RCC 7860 (cell line): ENCODE measurements around the gene TMEM198.

Experiments used
- DNase-seq: peaks from one replicate; pipeline ENCODE4 v3.0.0-alpha.2; 2015; ENCODE audit warnings: low spot score
- FAIRE-seq: peaks from 2 replicates; lab custom pipeline; 2012; peaks lifted over from hg19 to GRCh38; lab: Jason Lieb, UNC

Gene TMEM198

DNA sequence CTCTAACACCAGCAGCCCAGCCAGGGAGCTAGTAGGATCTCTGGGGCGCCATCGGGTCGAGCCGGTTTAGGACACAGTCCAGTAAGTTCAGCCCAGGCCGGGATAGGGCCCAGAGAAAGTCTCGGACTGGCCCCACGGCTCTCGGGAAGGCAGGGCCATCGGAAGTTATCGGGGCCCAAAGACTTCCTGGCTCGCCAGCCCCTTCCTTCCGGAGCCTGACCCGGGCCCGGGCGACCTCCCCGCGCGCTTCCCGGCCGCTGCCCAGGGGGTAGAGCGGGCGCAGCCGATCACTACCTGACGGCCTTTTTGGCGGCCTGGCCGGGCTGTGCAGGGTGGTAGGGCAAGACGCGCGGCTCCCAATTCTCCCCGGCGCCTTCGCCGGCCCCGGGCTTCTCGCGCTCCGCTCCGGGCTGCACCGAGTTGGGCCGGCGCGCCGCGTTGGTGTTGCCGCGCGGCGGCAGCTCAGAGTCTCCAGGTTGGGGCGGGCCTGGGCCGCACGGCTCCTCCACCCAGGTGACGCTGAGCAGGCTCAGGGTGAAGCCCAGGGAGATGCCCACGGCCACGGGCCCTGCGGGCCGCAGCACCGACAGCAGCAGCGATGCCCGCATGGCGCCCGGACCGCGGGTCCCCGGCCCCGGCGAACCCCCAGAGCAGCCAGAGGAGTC lies 765 bp upstream of the TMEM198 start:
- no peak for FAIRE-seq
- DNase-seq: peak; percentile 36

DNA sequence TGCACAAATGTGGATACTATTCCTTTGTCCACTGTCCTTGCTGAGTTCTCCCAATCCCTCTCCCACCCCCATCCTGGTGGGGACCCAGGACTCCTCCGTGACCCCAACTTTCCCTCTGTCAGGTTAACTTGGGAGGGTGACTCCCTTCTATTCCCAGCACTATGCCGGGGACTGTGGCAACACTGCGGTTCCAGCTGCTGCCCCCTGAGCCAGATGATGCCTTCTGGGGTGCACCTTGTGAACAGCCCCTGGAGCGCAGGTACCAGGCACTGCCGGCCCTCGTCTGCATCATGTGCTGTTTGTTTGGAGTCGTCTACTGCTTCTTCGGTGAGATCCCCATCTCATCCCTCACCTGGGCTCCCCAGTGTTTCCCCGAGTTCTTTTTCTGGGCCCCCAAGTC lies 739 bp downstream of the TMEM198 start:
- FAIRE-seq (no peak), DNase-seq (no peak)

DNA sequence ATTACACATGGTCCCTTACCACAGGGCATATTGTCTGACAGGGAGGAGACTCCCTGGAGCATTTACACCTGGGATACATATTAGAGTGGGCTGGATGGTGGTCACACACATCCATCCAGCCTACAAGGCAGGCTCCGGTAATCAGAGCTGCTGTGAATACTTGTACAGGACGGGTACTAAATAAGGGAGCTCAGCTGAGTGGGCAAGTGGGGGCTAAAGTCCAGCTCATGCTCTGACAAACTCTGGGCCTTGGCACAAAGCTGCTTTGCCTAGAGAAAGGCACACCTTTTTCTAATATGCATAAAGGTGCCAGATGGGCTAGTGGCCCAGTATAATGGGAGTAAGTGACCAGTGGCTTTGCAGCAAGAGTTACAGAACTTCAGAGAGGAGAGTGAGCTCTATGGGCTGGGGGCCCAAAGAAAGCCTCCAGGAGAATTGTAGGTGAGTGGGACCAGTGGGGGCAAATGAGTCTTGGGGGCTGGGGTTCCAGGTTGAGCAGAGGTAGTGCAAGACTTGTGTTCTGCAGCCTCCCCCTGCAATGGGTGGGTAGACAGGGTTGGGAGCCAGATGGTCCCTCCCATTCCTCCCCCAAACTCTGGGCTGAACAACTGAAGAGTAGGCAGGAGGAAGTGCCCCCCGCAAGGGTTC lies 1.6 kb downstream of the TMEM198 start:
- FAIRE-seq: no peak

DNA sequence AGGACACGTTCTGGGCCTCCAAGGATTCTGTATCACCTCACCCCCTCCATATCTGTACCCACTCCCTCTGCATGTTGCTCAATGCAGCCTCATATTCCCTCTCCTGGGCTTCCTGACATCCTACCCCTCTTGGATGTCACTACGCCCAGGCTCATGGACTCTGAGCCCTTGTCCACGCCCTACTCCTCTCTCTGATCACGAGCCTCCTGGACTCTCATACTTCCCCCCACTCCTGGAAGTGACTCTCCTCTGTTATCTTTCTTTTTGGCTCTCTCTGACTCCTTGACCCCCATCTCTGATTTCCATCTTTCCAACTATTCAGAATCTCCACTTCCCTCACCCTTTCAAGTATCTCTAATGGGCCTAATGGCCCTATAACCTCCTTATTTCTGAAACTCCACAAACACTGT lies 2.1 kb downstream of the TMEM198 start:
- FAIRE-seq (no peak), DNase-seq (no peak)

More for the DNA sequence above, 1.6 kb downstream of the TMEM198 start:
- DNase-seq: no peak

DNA sequence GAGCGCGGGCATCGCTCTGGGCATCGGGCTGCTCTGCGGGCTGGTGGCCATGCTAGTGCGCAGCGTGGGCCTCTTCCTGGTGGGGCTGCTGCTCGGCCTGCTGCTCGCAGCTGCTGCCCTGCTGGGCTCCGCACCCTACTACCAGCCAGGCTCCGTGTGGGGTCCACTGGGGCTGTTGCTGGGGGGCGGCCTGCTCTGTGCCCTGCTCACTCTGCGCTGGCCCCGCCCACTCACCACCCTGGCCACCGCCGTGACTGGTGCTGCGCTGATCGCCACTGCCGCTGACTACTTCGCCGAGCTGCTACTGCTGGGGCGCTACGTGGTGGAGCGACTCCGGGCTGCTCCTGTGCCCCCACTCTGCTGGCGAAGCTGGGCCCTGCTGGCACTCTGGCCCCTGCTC lies 3.8 kb downstream of the TMEM198 start:
- FAIRE-seq (no peak), DNase-seq (no peak)

DNA sequence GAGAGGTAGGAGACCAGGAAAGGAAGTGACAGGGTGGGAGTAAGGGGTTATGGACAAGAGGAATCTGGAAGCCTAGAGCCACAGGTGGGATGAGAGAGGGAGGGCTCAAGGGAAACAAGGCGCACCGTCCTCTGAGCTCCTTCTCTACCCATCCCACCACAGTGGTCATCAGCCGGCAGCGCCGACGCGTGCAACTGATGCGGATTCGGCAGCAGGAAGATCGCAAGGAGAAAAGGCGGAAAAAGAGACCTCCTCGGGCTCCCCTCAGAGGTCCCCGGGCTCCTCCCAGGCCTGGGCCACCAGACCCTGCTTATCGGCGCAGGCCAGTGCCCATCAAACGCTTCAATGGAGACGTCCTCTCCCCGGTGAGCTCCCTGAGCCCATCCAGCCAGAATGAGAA lies 5.2 kb downstream of the TMEM198 start:
- no peak for FAIRE-seq
- no peak for DNase-seq

DNA sequence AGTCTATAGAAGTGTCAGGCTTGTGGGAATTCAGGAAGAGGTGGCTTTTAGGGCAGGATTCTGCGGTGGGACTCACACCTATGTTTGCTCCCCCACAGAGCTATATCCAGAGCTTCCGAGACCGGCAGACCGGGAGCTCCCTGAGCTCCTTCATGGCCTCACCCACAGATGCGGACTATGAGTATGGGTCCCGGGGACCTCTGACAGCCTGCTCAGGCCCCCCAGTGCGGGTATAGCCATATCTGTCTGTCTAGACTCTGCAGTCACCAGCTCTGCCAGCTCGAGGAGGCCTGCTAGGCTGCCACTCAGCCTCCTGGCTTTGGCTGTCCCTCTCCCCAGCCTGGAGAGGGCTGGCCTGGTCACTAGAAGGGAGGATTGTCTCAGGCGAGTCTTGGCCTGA lies 5.8 kb downstream of the TMEM198 start:
- no peak for FAIRE-seq
- no peak for DNase-seq

DNA sequence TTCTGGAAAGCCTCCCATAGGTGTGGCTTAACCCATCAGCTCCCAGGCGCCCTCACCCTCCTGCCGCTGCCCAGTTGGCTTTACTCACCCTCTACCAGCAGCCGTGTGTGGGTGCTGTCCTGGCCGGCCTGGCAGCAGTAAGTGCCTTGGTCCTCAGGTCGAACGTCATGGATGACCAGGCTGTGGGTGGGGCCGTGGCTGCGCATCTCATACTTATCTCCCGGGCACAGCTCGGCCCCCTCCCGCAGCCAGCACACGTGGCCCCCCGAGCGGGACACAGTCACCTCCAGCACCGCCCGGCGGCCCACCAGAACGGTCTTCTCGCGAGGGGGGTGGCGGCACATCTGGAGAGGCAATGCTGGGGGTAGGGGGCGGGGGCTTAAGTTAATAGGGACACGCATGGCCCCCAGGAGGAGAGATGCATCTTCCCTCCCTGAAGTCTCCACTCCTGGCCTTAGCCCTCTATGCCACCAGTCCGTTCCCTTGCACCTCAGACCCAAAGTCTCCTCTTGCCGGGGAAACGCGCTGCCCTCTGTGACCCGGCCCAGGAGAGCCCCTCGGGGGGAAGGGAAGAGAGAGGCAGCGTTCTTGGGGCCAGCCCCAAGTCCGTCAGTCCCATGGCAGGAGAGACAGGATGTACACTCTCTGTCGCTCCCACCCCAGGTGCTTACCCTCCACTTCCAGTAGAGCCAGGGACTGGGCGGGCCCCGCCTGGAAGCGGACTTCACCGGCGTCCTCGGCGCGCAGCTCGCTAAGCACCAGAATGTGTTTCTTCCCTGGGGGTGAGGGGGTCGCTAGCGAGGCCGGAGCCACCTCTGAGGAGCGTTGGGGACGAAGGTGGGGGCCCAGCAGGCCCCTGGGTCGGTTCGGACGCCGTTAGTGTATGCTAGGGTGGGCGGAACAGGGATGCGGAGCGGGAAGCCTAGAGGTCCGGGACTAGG lies 7.9 kb downstream of the TMEM198 start:
- FAIRE-seq (no peak), DNase-seq (peak; percentile 62)

DNA sequence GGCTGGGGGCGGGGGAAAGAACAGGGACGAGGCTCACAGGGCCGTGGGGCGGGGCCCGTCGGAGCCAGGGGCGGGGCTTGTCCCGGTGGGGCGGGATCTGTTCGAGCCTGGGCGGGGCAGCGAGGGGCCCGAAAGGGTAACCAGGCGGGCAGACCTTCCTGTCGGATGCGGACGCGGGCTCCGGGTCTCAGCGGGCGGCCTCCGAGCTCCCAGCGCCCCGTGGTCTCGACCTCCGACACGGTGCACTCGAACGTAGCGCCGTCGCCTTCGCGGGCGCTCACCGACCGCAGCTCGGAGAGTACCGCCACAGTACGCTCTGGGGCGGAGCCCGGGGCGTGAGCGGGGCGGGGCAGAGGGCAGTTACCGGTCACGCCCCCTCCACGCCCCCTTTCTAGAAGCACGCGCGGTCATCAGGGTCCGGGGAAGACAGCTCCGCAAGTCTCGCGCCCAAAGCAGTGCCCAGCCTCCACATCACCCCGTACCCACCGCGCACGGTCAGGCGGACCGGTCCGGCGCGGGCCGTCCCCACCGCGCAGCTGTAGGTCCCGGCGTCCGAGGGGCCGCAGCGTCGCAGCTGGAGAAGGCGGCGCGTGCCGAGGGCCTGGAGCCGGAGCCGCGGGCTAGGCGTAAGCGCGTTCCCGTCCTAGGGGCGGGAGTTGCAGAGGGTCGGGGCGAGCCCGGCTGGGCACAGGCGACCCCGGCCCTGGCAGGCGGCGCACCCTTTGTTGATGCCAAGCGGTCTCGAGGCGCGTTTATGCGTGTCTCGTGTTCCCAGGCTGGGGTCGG lies 8.7 kb downstream of the TMEM198 start:
- DNase-seq (peak; percentile 63), FAIRE-seq (no peak)

DNA sequence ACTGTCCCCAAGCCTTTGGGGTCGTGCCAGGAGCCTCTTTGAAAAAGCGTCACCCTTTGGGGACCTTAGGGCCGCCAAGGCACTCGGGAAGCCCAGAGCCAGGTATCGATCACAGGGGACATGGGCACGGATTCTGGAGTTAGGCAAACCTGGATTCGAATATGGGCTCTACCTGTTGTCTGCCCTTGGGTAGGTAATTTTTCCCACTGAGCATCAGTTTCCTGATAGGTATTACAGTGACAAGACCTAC lies 9.3 kb downstream of the TMEM198 start:
- no peak for FAIRE-seq
- DNase-seq: no peak

DNA sequence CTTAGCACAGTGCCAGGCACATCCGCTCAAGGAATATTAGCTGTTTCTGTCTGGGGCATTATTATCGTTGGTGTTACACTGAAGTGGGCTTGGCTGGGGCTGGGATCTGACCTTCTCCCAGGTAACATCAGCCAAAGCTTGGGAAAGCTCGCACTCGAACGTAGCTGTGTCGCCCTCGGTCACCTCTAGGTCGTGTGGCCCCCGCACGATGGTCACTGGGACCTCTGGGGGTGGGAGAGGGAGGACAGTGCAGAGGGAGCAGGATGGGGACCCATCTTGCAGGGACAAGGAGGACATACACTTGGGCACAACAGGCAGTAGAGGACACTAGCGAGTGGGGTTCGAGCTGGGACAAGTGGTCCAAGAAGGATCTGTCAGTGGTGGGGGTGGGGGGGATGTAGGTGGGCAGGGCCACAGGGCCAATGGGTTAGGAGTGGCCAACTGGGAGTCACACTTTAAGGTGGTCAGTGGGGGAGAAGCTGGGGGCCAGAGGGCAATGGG lies 9.7 kb downstream of the TMEM198 start:
- no peak for FAIRE-seq
- DNase-seq: no peak

DNA sequence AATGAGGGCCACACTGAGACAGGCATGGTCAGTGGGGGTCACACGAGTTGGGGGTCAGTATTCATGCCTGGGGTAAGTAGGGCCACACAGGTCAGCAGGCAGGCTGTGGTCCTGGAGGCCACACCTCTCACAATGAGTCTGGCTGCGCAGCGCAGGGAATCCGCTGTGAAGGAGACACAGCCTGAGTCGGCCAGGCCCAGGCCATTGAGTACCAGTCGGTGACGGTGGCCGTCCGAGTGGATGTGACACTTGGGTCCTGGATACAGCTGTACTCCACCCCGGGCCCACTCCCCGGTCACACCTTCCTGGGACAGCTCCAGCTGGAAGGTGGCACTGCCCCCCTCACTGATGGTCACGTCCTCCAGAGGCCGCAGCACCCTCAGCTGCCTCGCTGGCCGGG lies 10.5 kb downstream of the TMEM198 start:
- no peak for DNase-seq
- FAIRE-seq: no peak

DNA sequence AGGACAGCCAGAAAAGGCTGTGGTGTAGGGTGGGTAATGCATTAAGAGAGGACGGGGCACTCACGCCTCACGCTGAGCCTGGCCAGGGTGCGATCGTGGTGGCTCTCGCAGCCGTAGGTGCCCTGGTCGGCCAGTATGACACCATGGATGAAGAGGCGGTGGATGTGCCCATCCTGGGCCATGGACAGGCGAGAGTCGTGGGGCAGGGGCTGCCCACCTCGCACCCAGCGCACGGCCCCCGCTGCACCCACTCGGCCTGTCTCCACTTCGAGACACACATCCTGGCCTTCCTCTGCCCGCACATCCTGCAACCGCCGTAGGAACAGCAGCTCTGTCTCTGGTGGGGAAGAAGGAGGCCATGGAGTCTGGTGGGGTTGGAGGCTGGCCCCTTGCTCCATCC lies 12.1 kb downstream of the TMEM198 start:
- no peak for DNase-seq
- FAIRE-seq: no peak

DNA sequence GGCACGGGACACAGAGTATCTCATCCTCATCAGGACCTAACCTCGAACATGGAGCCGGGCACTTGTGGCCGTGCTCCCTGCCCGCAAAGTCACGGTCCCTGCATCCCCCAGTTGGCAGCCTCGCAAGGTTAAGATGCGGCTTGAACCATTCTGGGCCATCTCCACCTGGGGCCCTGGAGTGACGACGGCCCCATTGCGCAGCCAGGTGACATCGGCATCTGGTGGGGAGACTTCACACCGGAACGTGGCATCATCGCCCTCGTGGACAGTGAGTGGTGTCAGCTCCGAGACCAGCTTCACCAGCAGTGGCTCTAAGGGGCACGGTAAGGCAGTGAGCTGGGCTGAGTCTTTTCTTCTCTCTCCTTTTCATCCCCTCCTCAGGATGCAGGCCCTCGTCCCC lies 12.6 kb downstream of the TMEM198 start:
- no peak for FAIRE-seq

DNA sequence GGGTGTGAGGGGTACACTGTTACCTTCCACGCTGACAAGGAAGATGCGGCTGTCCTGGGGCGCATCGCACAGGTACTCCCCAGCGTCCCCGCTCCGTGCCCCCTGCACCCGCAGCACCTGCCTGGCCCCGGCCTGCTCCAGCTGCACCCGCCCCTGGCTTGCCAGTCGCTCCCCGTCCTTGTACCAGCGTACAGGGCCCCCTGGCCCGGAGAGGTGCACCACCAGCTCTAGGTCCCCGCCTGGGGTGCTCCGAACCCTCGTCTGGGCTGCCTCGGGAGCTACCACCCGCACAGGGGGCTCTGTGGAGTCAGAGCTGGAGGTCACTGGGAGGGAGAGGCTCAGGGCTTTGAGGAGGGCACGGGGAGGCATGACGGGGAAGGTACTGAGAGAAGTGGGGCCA lies 13.5 kb downstream of the TMEM198 start:
- FAIRE-seq (no peak), DNase-seq (no peak)

More for the DNA sequence above, 12.6 kb downstream of the TMEM198 start:
- DNase-seq: no peak

DNA sequence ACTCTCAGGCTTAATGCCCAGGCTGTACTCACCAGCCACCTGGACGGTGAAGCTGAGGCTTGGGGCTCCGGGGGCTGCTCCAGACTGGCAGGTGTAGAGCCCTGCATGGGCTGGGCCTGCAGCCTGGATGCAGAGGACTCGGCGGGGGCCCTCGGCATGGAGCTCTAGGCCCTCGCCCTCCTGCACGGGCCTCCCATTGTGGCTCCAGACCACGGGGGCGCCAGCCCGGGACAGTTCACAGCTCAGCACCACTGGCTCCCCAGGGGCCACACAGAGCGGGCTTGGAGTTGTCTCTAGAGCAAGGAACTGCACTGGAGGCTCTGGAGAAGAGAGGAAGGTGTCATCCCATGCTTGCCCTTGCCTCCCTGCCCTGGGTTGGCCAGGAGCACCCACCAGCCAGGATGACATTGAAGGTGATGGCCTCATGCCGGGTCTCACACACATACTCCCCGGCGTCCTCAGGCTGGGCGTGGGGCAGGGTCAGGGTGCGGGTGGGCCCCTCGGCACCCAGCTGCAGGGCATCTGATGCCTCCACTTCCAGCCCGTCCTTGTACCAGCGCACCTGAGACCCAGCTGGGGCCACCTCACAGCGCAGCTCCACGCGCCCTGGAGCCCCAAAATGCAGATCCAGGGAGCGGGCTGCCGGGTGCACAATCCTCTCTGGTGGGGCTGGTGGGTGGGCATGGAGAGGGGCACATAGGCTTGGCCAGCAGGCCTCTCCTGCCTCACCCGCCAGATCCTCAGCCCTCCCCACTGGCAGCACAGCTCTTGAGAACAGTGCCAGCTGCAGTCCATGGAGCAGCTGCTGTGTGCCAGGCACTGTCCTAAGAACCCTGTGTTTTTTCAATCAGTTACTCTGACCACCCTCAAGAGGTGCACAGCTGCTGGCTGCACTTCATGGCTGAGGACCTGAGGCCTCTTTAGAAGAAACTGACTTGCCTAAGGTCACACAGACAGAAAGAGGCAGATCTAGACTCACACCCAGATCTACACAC lies 14.3 kb downstream of the TMEM198 start:
- FAIRE-seq: no peak
- no peak for DNase-seq

DNA sequence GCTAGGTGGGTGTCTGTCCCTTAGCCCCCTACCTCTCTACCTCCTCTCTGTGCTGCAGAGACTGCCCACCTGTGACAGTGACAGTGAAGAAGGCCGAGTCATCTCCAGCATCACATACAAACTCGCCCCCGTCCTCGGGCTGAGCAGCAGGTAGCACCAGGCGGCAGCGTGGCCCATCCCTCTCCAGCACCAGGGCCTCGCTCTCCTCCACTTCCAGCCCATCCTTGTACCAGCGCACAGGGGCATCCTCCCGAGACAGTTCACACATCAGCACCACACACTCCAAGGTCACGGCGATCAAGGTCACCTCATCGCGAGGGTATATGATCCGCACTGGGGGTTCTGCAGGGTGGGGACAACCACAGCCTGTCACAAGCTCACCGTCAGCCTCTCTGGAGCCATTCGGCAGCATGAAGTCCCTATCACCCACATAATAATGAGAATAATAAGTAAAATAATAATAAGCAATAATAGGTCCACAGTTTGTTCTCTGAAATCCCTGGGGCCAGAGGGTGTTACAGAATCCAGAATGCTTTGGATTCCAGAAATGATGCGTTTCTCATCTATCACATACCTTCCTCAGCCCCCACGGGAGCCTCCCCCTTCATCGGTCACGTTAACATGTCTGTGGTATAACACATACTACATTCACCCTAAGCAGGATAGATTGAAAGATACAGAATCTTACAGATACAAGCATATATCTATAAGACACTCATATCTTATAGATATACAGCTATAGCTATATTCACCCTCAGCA lies 15.5 kb downstream of the TMEM198 start:
- DNase-seq: no peak
- FAIRE-seq: no peak

DNA sequence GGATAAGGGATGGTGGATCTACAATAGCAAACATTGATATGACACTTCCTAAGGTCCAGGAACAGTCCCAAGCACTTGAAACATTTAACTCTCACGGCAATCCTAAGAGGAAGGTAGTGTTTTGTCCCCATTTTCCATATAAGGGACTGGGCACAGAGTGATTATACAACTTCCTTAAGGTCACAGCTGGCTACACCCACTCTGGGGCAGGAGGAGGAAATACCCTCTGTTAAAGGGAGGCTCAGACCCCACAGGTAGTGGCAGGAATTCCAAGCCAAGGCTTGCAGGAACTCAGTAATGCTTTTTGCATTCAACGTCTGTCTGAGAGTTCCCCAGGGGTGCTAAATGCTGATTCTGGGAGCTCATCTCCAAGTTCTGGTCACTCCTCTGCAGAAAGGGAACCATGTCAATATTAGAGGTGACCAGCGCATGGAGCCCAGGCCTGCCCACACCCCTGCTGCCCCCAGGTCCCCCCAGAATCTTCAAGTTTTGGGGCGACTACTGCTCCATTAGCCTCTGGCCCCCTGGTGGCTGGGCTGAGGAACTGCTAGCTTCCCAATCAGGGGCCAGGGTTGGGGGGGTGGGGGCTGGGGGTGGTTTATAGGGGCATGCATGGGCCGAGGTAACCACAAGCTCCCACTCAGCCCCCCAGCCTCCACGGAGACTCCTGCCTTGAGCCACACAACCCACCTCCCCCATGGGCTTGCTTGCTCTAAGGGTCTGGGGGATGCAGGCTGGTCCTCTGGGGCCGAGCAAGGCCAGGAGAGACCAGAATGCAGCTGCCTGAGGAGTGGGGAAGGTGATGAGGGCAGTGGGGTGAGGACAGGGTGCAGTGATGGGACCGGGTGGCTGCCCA lies 16.4 kb downstream of the TMEM198 start:
- FAIRE-seq (no peak), DNase-seq (no peak)
